Loucy (cell line): ENCODE results near the gene DLX1.

Source experiments
- H2AFZ ChIP-seq: fragments of 200-600 bp; sonication (generic); 2 replicates; pipeline ENCODE4 v1.6.0; 2016; ENCODE audit warnings: antibody characterized with exemption, mild to moderate bottlenecking, low read length, moderate library complexity
- H3F3A ChIP-seq: fragments of 200-600 bp; 2 replicates; pipeline ENCODE4 v1.6.0; 2016; ENCODE audit warnings: antibody characterized with exemption, low read depth, mild to moderate bottlenecking
- H3K27me3 ChIP-seq: fragments of 200-600 bp; sonication (generic); 2 replicates; pipeline ENCODE4 v1.6.1; 2014; ENCODE audit warnings: low read length, mild to moderate bottlenecking; ENCODE audit not compliant: insufficient read depth, poor library complexity, severe bottlenecking
- H3K36me3 ChIP-seq: fragments of 200-600 bp; sonication (generic); 2 replicates; pipeline ENCODE4 v1.6.1; 2016; ENCODE audit warnings: low read length; ENCODE audit not compliant: insufficient read depth
- H3K4me1 ChIP-seq: fragments of 200-600 bp; sonication (generic); 2 replicates; pipeline ENCODE4 v1.5.1; 2014; ENCODE audit warnings: low read length, mild to moderate bottlenecking; ENCODE audit not compliant: insufficient read depth, poor library complexity, severe bottlenecking
- H3K4me2 ChIP-seq: fragments of 200-600 bp; sonication (generic); 2 replicates; pipeline ENCODE4 v1.6.0; 2014; ENCODE audit warnings: antibody characterized with exemption, low read length, low read depth, mild to moderate bottlenecking; ENCODE audit not compliant: poor library complexity, severe bottlenecking
- H3K4me3 ChIP-seq: fragments of 200-600 bp; sonication (generic); 2 replicates; pipeline ENCODE4 v1.5.1; 2014; ENCODE audit warnings: low read length, mild to moderate bottlenecking, mixed read lengths; ENCODE audit not compliant: poor library complexity, severe bottlenecking
- H3K79me2 ChIP-seq: fragments of 200-600 bp; sonication (generic); 2 replicates; pipeline ENCODE4 v1.6.1; 2014; ENCODE audit warnings: low read length; ENCODE audit not compliant: insufficient read depth
- H3K9ac ChIP-seq: fragments of 200-600 bp; sonication (generic); 2 replicates; pipeline ENCODE4 v1.6.0; 2014; ENCODE audit warnings: mild to moderate bottlenecking, low read depth, low read length, moderate library complexity; ENCODE audit not compliant: poor library complexity, severe bottlenecking
- H3K9me2 ChIP-seq: fragments of 200-600 bp; sonication (generic); replicated peaks from 2 replicates; pipeline ENCODE4 v1.6.1; 2016; ENCODE audit warnings: low read depth, low read length, mixed read lengths
- H3K9me3 ChIP-seq: fragments of 200-600 bp; sonication (generic); 2 replicates; pipeline ENCODE4 v1.6.1; 2014; ENCODE audit warnings: mild to moderate bottlenecking, antibody characterized with exemption, low read length, low read depth; ENCODE audit not compliant: insufficient read depth
- H4K20me1 ChIP-seq: fragments of 200-600 bp; sonication (generic); 2 replicates; pipeline ENCODE4 v1.6.0; 2014; ENCODE audit warnings: antibody characterized with exemption, low read length, mild to moderate bottlenecking; ENCODE audit not compliant: insufficient read depth, poor library complexity, severe bottlenecking
- EZH2phosphoT487 ChIP-seq: fragments of 200-600 bp; IDR thresholded peaks from 2 replicates; pipeline ENCODE4 v1.6.1; 2018; ENCODE audit warnings: antibody characterized with exemption, mild to moderate bottlenecking, moderate library complexity, borderline replicate concordance
- TF ChIP-seq, protein P1 (sequence below): fragments of 200-600 bp; sonication (generic); conservative IDR thresholded peaks from 2 replicates; pipeline ENCODE4 v1.5.1; 2014; ENCODE audit warnings: mild to moderate bottlenecking, antibody characterized with exemption, low read length

DLX1 gene

DNA sequence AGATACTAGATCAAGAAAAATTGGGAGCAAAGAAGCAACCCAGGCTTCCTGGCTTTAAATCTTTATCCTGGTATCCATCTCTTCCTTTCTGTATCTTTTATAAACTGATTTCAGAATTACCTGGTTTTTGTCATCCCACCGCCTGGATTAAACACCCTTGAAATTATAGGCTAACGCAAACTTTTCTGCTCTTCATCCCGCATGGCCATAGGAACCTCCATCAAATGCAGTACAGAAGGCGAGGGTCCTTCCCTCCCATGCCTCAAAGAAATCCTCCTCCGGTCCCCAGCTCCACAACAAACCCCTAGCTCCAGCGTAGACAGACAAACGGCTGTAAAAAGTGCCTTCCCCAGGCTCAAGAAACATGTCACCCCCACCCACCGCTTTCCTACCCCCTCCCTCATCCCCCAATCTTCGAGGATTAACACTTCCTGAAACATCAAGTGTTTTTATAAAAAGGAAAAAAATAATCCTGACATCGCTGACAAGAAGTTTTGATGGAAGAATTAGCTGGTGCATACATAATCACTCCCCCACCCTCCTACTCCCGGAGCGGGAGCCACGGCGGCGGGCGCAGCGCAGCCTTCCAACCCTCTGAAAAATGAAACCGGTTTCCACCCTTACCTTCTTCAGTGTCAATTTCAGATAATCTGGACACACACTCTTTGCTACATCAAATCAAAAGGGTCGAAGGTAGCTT, 7.6 kb downstream of the DLX1 start:
- Histone ChIP-seq H3K36me3 (no peaks in the 10 kb centered on the region), H3K4me1 (peaks cover 7% of the 10 kb centered on the region), H3K4me3 (no peak overlapping the region), H2AFZ (no peak overlapping the region), H3K79me2 (no peaks in the 10 kb centered on the region), H3K4me2 (no peak overlapping the region), H3K27me3 (peaks cover 27% of the 10 kb centered on the region), H3K9me3 (no peaks in the 10 kb centered on the region), H3F3A (no peaks in the 10 kb centered on the region; the same call in 1 of the 2 replicates), H3K9me2 (no peaks in the 10 kb centered on the region), H3K9ac (no peak overlapping the region), H4K20me1 (no peaks in the 10 kb centered on the region)
- no peak for TF ChIP-seq EZH2phosphoT487
- TF ChIP-seq, protein P1, sequence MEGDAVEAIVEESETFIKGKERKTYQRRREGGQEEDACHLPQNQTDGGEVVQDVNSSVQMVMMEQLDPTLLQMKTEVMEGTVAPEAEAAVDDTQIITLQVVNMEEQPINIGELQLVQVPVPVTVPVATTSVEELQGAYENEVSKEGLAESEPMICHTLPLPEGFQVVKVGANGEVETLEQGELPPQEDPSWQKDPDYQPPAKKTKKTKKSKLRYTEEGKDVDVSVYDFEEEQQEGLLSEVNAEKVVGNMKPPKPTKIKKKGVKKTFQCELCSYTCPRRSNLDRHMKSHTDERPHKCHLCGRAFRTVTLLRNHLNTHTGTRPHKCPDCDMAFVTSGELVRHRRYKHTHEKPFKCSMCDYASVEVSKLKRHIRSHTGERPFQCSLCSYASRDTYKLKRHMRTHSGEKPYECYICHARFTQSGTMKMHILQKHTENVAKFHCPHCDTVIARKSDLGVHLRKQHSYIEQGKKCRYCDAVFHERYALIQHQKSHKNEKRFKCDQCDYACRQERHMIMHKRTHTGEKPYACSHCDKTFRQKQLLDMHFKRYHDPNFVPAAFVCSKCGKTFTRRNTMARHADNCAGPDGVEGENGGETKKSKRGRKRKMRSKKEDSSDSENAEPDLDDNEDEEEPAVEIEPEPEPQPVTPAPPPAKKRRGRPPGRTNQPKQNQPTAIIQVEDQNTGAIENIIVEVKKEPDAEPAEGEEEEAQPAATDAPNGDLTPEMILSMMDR, result no peak

DNA sequence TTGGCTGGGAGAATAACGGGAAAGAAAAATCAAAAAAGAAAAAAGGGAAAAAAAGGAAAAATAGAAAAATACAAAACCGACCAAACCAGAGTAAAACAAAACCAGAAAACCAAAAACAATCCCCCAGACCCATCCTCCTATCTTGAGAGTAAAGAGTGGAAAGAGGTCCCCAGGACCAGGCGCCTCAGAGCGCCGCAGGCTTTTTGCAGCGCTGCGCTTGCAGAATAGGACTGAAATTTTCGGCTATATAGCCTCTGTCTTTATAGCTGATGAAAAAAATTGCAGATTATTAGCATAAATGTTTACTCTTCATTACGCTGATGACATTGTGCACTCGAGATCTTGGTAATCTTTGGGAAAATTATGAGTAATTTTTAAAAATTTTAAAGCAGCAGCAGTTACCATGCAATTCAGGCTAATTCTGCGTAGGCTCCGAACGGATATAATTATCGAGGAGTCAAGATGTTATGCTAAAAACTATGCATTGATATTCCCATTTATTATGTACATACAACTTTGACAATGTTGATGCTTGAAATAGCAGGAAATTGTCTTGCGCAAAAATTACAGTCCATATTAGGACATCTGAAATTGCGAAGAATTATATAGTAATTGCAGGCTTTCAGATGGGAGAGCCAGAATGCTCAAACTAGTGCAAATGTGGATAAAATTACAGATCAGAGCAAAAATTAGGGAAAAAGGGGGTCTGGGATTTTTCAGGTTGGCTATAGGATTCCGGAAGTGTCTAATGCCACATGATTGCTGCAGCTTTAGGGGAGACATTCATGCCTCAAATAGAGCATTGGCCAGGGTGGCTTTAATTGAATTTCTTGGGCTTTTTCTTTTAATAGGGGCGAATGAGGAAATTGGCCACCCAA, 8.3 kb downstream of the DLX1 start:
- no peak overlapping the region; the same call in 1 of the 2 replicates for H2AFZ ChIP-seq
- peaks cover 27% of the 10 kb centered on the region for H3K27me3 ChIP-seq
- no peaks in the 10 kb centered on the region for H3K9me2 ChIP-seq
- TF ChIP-seq EZH2phosphoT487, result no peak
- TF ChIP-seq, protein P1, result no peak
- peak overlapping the region; percentile 84 for H3K4me3 ChIP-seq
- no peak overlapping the region for H3K9ac ChIP-seq
- no peaks in the 10 kb centered on the region for H3K9me3 ChIP-seq
- peaks cover 8% of the 10 kb centered on the region for H3K4me1 ChIP-seq
- no peaks in the 10 kb centered on the region; the same call in 1 of the 2 replicates for H3F3A ChIP-seq
- no peaks in the 10 kb centered on the region for H3K36me3 ChIP-seq
- no peaks in the 10 kb centered on the region for H3K79me2 ChIP-seq
- peak overlapping the region; percentile 87 for H3K4me2 ChIP-seq
- H4K20me1 ChIP-seq, result no peaks in the 10 kb centered on the region

DNA sequence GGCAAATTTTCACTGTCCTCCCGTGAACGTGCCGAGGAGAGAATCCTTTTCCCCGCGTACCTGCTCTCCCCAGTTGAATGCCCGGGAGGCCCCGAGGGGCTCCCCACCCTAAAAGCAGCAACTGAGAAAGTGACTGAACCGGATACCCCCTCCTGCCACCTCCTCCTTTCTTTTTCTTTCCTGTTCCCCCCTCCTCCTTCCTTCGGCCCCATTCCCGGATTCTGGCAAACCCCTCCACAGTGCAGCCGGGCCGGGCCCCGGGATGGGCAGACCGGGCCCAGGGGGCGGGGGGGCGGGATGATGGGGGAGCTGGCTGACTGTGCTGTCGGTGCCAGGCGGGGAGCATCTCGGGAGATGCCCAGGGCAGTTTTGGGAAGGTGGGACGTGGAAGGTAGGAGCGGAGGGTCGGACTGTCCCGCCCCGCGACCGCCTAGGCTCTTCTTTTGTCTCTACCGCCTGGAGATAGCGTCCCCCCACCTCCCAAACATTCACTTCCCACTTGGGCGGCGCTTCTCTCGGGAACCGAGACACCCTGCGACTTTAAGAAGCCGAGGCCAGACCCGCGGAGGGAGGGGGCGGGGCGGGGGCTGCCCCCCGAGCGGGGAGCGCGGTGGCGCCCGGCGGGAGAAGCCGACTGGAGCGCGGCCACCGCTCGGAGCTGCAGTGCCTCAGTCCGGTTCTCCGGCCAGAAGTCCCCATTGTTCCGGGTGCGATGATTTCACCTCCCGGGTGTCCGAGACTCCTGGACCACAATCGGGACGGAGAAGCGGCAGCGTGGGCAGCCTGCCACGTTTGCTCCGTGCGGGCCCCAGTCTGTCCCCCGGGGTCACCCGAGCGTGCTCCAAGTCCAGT, 9.2 kb downstream of the DLX1 start:
- H3K4me3 ChIP-seq, result peak overlapping the region; percentile 84
- no peaks in the 10 kb centered on the region for H4K20me1 ChIP-seq
- no peaks in the 10 kb centered on the region for H3K79me2 ChIP-seq
- peak overlapping the region; percentile 57 for H3K9ac ChIP-seq
- peaks cover 27% of the 10 kb centered on the region for H3K27me3 ChIP-seq
- H3K36me3 ChIP-seq, result no peaks in the 10 kb centered on the region
- H3F3A ChIP-seq, result no peaks in the 10 kb centered on the region; the same call in 1 of the 2 replicates
- TF ChIP-seq EZH2phosphoT487, result no peak
- TF ChIP-seq, protein P1, result no peak
- H3K4me2 ChIP-seq, result peak overlapping the region; percentile 87
- no peaks in the 10 kb centered on the region for H3K9me3 ChIP-seq
- H3K9me2 ChIP-seq, result no peaks in the 10 kb centered on the region
- H3K4me1 ChIP-seq, result peaks cover 8% of the 10 kb centered on the region
- H2AFZ ChIP-seq, result peak overlapping the region; percentile 94
